Left ventricle myocardium inferior (tissue), 1 donor: ENCODE data around the gene GPR84. TPM values are rescaled to one million over a fixed set of nuclear protein-coding genes. Genes with fewer than 3 reads are reported as not detected.

Source experiments
- DNase-seq: peaks from one replicate; pipeline ENCODE4 v3.0.0-alpha.2; 2020
- H3K27ac ChIP-seq: fragments of 200-600 bp; replicated peaks from 2 replicates; pipeline ENCODE4 v1.8.0; 2021
- H3K27me3 ChIP-seq: fragments of 200-600 bp; 2 replicates; pipeline ENCODE4 v1.8.0; 2021; ENCODE audit warnings: low read depth
- H3K36me3 ChIP-seq: fragments of 200-600 bp; 2 replicates; pipeline ENCODE4 v1.8.0; 2021
- H3K4me1 ChIP-seq: fragments of 200-600 bp; 2 replicates; pipeline ENCODE4 v1.8.0; 2021
- H3K4me3 ChIP-seq: fragments of 200-600 bp; 2 replicates; pipeline ENCODE4 v1.8.0; 2021; ENCODE audit warnings: mild to moderate bottlenecking, moderate library complexity
- H3K9me3 ChIP-seq: fragments of 200-600 bp; replicated peaks from 2 replicates; pipeline ENCODE4 v1.8.0; 2021
- CTCF ChIP-seq: fragments of 200-600 bp; IDR thresholded peaks from 2 replicates; pipeline ENCODE4 v1.8.0; 2021; ENCODE audit warnings: antibody characterized with exemption, mild to moderate bottlenecking, borderline replicate concordance
- intact Hi-C: fragments of 100-400 bp; cut with micrococcal nuclease; formaldehyde crosslinking; loops from one replicate; pipeline ENCODE4 v1.11.0; 2022
- total RNA-seq: library from RNA; stranded (reverse); fragmentation: NEBNext Ultra II Directional; extraction: Animal tissue kit (Norgen Biotek cat#: 25700); gene quantifications from one replicate; pipeline ENCODE4 v1.2.1, GENCODE V29; 2021
- donor health status: DM: no; HTN: yes; CAD: no; lungs with severe emphysema.

The GPR84 gene
- total RNA-seq, 1 donor from 2014 or later: not detected

- no peak for DNase-seq
- TF ChIP-seq CTCF: no peak
- peak overlapping the region; percentile 65 for H3K4me3 ChIP-seq
- H3K36me3 ChIP-seq: no peaks in the 10 kb centered on the region
- no peaks in the 10 kb centered on the region for H3K27me3 ChIP-seq
- H3K27ac ChIP-seq: peak overlapping the region; percentile 89
- no peaks in the 10 kb centered on the region for H3K9me3 ChIP-seq
- intact Hi-C loops: loop anchor here (10.0 kb wide), 1 partner anchor 113 kb away; no protein-coding TSS in a partner anchor
- H3K4me1 ChIP-seq: peaks cover 48% of the 10 kb centered on the region
Measured at GRCh38 chr12:54368025-54368708, 3.9 kb upstream of the GPR84 start.

GRCh38 chr12:54363618-54364017 is 668 bp downstream of the GPR84 start:
- DNase-seq: no peak
- Histone ChIP-seq H3K36me3 (no peaks in the 10 kb centered on the region), H3K27me3 (no peaks in the 10 kb centered on the region), H3K4me3 (no peak overlapping the region), H3K4me1 (peaks cover 26% of the 10 kb centered on the region), H3K9me3 (no peaks in the 10 kb centered on the region), H3K27ac (no peak overlapping the region)
- TF ChIP-seq CTCF: no peak
- intact Hi-C loops: loop anchor here (10.0 kb wide), 1 partner anchor 109 kb away; no protein-coding TSS in a partner anchor

- intact Hi-C loops: loop anchor here (10.0 kb wide), 1 partner anchor 108 kb away; no protein-coding TSS in a partner anchor
- no peak overlapping the region for H3K27ac ChIP-seq
- no peak for DNase-seq
Measured at GRCh38 chr12:54363047-54363446, 1.2 kb downstream of the GPR84 start.

GRCh38 chr12:54360717-54361456 is 3.4 kb downstream of the GPR84 start:
- TF ChIP-seq CTCF: peak; percentile 76
- intact Hi-C loops: loop anchor here (10.0 kb wide), 1 partner anchor 106 kb away; no protein-coding TSS in a partner anchor

More at GRCh38 chr12:54363047-54363446, 1.2 kb downstream of the GPR84 start:
- TF ChIP-seq CTCF: no peak
- no peak overlapping the region for H3K4me3 ChIP-seq
- H3K36me3 ChIP-seq: no peaks in the 10 kb centered on the region
- H3K27me3 ChIP-seq: no peaks in the 10 kb centered on the region
- no peaks in the 10 kb centered on the region for H3K9me3 ChIP-seq
- peaks cover 26% of the 10 kb centered on the region for H3K4me1 ChIP-seq

GRCh38 chr12:54359762-54360351 is 4.4 kb downstream of the GPR84 start:
- intact Hi-C loops: loop anchor here (10.0 kb wide), 1 partner anchor 105 kb away; no protein-coding TSS in a partner anchor
- peak overlapping the region; percentile 95 for H3K27ac ChIP-seq
- no peak for DNase-seq
- no peaks in the 10 kb centered on the region for H3K27me3 ChIP-seq
- no peaks in the 10 kb centered on the region for H3K36me3 ChIP-seq
- H3K4me3 ChIP-seq: peak overlapping the region; percentile 79
- TF ChIP-seq CTCF: no peak
- H3K4me1 ChIP-seq: peaks cover 32% of the 10 kb centered on the region
- H3K9me3 ChIP-seq: no peaks in the 10 kb centered on the region

More at GRCh38 chr12:54360717-54361456, 3.4 kb downstream of the GPR84 start:
- H3K4me3 ChIP-seq: no peak overlapping the region
- DNase-seq: peak; percentile 71
- no peaks in the 10 kb centered on the region for H3K9me3 ChIP-seq
- peak overlapping the region; percentile 95 for H3K27ac ChIP-seq
- peaks cover 32% of the 10 kb centered on the region for H3K4me1 ChIP-seq
- H3K27me3 ChIP-seq: no peaks in the 10 kb centered on the region
- no peaks in the 10 kb centered on the region for H3K36me3 ChIP-seq
